HG02623 (cell line): ENCODE results near the gene TRIP13.
A peak's percentile ranks its signal among the peaks of the same experiment; 100 is the strongest.
"Not testable (repeated sequence)": the region's sequence is repeated elsewhere in the genome, so short reads cannot be mapped to it uniquely, and the experiment has no call there.

Experiments
- ATAC-seq: cut with Tn5 transposase; IDR thresholded peaks from one replicate; pipeline ENCODE4 v1.9.1; 2021; ENCODE audit warnings: moderate library complexity; ENCODE audit not compliant: unreplicated experiment

Gene TRIP13

GRCh38 chr5:889075-889710 is 3.5 kb upstream of the TRIP13 start:
- no peak for ATAC-seq

- no peak for ATAC-seq
Observed at GRCh38 chr5:891117-891836, 1.4 kb upstream of the TRIP13 start.

- no peak for ATAC-seq
Observed at GRCh38 chr5:891837-892393, 769 bp upstream of the TRIP13 start.

GRCh38 chr5:893137-893506 is 438 bp downstream of the TRIP13 start:
- peak; percentile 10 for ATAC-seq

- no peak for ATAC-seq
Observed at GRCh38 chr5:893711-894110, 1.0 kb downstream of the TRIP13 start.

GRCh38 chr5:900781-901180 is 8.1 kb downstream of the TRIP13 start:
- no peak for ATAC-seq

GRCh38 chr5:902129-902916 is 9.6 kb downstream of the TRIP13 start:
- ATAC-seq, result no peak

- ATAC-seq, result no peak
Observed at GRCh38 chr5:903756-904096, 11.0 kb downstream of the TRIP13 start.

- no peak for ATAC-seq
Observed at GRCh38 chr5:905139-905642, 12.5 kb downstream of the TRIP13 start.

GRCh38 chr5:907366-907910 is 14.8 kb downstream of the TRIP13 start:
- no peak for ATAC-seq

GRCh38 chr5:908172-908571 is 15.5 kb downstream of the TRIP13 start:
- no peak for ATAC-seq

GRCh38 chr5:909086-909485 is 16.4 kb downstream of the TRIP13 start:
- ATAC-seq, result no peak

- no peak for ATAC-seq
Observed at GRCh38 chr5:909994-910768, 17.5 kb downstream of the TRIP13 start.

- no peak for ATAC-seq
Observed at GRCh38 chr5:910769-911160, 18.1 kb downstream of the TRIP13 start.

GRCh38 chr5:911601-912000 is 18.9 kb downstream of the TRIP13 start:
- no peak for ATAC-seq

GRCh38 chr5:912280-913091 is 19.8 kb downstream of the TRIP13 start:
- ATAC-seq, result no peak

- ATAC-seq, result no peak
Observed at GRCh38 chr5:914174-914573, 21.5 kb downstream of the TRIP13 start.

GRCh38 chr5:914612-915011 is 21.9 kb downstream of the TRIP13 start:
- no peak for ATAC-seq

- ATAC-seq, result not testable (repeated sequence)
Observed at GRCh38 chr5:915346-915745, 22.7 kb downstream of the TRIP13 start.

GRCh38 chr5:915946-916345 is 23.3 kb downstream of the TRIP13 start:
- no peak for ATAC-seq
